ENCODE results near the gene OLFM1.

Gene OLFM1

GRCh38 chr9:135076876-135077430, 10.5 kb upstream of the OLFM1 start:
- no peak for DNase-seq (ENCODE audit: low read depth in 2 of 2)

DNA sequence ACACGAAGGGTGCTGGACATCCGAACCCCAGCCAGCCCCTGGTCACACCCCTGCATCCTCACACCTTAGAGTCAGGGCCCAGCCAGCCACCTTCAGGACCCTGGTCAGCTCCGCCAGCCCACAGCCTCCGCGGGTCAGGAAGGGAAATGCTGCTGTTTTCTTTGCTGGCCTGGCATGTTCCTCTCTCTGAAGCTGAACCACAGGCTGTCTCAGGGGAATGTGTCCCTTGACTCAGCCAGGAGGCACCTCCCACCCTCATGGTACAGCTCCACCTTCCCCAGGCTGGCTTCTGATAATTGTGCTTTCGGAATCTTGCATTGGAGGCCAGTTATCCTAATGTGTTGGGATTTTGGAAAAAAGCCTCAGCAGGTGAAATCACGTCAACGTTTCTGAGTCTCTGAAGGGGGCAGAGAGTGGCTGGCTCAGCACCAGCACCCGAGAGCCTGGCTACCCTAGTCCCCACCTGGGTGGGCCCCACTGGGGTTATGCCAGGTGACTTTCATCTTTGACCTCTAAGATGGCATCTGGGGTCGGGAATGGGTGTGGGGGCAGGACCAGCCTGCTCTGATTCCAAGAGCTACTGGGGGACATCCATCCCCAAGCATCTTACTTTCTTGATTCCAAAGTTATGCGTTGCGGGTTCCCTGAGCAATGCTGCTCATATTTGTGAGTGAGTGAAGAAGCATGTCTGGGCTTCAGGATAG, 9.8 kb upstream of the OLFM1 start:
- DNase-seq (ENCODE audit: low read depth in 2 of 2) = no peak

DNA sequence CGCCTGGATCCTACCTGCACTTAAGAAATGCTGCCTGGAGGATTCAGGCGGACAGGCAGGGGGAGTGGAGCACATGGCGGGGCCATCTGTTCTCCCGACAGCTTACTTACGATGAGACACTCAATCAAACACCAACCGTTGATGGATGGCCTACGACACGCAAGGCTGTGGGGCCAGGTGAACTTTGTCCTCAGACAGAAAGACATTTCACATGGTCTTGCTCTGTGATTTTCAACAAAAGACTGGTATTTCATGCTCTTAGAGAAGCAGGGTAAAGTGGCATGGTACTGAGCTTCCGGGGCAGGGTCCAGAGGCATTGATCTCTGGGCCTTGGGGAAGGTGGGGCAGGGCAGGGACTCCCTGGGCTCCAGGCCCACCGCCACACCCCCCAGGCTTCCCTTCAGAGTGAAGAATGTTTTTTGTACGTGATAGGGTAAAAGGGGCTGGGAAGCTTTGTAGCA, 9.1 kb upstream of the OLFM1 start:
- no peak for DNase-seq (ENCODE audit: low read depth in 2 of 2)

- no peak for DNase-seq (ENCODE audit: low read depth in 2 of 2)
Measured at GRCh38 chr9:135079018-135079417, 8.4 kb upstream of the OLFM1 start.

GRCh38 chr9:135079676-135080075, 7.8 kb upstream of the OLFM1 start:
- DNase-seq (ENCODE audit: low read depth in 2 of 2) = no peak

- DNase-seq (ENCODE audit: low read depth in 2 of 2) = no peak
Measured at GRCh38 chr9:135080286-135081263, 6.9 kb upstream of the OLFM1 start.

DNA sequence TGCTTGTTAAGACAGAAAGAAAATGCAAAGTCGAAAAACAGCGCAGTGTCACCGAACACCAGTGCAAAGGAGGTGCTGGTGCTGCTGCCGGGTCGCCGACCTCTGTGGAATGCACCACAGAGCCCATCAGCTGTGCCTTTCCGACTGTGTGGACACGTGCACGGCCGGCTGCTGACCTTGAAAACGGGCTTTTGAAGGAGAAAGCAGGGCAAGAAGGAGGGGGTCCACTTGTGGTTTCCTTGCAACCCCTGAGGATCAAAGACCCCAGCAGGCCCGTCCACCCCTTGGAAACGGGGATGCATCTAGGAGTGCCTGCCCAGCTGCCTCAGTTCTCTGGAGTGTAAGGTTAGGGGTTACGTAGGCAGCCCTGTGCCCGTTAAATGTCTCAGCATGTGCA, 6.2 kb upstream of the OLFM1 start:
- no peak for DNase-seq (ENCODE audit: low read depth in 2 of 2)

DNA sequence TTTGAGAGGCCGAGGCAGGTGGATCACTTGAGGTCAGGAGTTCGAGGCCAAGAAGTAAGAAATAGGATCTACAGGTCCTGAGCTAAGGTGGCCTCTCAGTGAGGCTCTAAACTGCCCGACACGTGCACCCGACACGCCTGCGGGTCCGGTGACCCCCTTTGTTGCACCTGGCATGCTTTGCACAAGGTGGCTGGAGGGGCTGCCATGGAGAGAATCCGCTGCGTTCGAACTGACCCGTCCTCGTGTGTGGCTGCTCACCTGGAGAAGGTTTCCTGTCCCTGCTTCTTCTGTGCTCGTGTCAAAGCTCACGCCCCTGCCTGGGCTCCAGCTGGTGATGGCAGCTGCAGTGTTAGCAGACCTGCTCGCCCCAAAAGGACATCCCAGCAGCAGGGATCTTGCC, 5.7 kb upstream of the OLFM1 start:
- DNase-seq (ENCODE audit: low read depth in 2 of 2) = no peak

DNA sequence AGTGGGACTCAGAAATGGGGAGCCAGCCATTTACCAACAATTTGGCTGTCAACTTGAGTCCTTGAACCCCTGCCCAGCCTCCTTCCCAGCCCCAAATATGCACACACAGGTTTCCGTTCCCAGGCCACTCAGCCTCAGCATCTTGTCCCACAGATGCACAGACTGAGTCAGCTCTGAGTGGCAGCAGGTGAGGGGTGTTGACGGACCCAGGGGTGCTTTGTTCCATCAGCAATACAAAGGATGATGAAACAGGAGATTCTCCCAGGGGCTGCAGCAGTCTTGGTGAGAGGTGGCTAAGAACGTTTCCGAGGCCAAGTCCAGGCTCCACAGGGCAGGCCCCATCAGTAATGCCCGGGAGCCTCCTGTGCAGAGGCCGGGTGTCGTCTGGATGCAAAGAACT, 4.9 kb upstream of the OLFM1 start:
- no peak for DNase-seq (ENCODE audit: low read depth in 2 of 2)

DNA sequence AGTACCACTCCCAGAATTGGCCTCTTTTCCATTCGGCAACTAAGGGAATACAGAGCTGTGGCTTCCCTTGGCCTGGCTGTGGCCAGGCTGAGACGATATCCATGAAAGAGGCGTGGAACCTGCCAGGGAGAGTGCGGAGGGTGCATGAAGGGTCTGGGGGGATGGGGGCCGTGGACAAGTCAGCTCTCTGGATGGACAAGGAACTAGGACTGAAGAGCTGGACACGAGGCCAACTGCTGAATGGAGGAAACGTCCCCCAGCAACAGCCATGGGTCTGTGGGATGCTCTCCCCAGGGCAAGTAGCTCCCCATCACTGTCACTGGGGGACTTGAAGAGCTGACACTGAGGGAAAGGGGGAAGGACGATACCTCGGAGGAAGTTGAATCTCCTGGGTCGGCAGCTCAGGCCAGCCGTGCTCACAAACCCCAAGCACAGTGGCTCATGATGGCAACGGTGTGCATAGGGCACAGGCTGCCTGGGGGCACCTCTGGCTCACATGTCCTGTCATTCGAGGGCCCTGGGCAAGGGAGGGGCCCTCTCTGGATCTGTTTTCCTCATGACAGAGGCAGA, 4.1 kb upstream of the OLFM1 start:
- DNase-seq (ENCODE audit: low read depth in 2 of 2) = no peak

- no peak for DNase-seq (ENCODE audit: low read depth in 2 of 2)
Measured at GRCh38 chr9:135083831-135084230, 3.6 kb upstream of the OLFM1 start.

- no peak for DNase-seq (ENCODE audit: low read depth in 2 of 2)
Measured at GRCh38 chr9:135084262-135084661, 3.2 kb upstream of the OLFM1 start.

DNA sequence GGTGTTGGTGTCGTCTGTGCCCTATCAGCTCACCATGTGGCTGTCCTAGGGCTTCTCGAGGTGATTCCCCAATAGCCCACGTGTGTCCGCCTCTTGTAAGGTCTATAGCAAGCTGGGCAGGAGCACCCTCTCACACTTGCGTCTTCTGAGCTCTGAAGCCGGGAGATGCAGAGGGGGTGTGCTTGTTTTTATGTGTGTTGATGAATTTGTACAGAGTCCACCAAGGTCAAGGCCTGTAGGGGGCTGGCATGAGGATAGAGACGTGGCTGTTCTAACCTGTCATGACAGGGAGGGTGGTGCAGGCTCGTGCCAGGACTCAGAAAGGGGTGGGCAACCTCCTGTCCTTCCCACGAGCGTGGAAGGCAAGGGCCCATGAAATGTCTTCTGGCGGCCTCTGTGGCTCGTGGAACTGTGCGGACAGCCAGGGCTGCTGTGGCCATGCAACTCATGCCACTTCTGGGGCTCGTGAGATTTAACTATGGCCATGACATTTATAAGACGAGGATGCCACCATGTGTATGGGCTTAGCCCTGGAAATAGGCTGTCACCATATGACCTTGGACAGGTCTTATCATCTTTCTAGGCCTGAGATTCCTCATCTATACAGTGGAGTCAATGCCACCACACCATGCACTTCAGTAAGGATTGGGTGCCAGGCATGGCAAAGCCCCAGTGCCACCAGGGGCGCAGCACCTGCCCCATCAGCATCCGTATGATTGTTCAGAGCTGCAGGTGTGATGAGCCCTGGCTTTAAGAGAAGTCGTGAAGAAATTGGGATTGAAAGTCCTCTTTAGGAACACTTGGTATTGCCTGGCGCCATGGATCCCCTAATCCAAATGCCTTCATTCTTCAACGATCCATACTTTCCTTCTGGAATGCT, 2.3 kb upstream of the OLFM1 start:
- DNase-seq (ENCODE audit: low read depth in 2 of 2) = no peak

- DNase-seq (ENCODE audit: low read depth in 2 of 2) = no peak
Measured at GRCh38 chr9:135085830-135086546, 1.5 kb upstream of the OLFM1 start.

- no peak for DNase-seq (ENCODE audit: low read depth in 2 of 2)
Measured at GRCh38 chr9:135086597-135087488, 625 bp upstream of the OLFM1 start.

- DNase-seq (ENCODE audit: low read depth in 2 of 2) = no peak
Measured at GRCh38 chr9:135087899-135088347, 455 bp downstream of the OLFM1 start.

- DNase-seq (ENCODE audit: low read depth in 2 of 2) = no peak
Measured at GRCh38 chr9:135088348-135088978, 995 bp downstream of the OLFM1 start.

DNA sequence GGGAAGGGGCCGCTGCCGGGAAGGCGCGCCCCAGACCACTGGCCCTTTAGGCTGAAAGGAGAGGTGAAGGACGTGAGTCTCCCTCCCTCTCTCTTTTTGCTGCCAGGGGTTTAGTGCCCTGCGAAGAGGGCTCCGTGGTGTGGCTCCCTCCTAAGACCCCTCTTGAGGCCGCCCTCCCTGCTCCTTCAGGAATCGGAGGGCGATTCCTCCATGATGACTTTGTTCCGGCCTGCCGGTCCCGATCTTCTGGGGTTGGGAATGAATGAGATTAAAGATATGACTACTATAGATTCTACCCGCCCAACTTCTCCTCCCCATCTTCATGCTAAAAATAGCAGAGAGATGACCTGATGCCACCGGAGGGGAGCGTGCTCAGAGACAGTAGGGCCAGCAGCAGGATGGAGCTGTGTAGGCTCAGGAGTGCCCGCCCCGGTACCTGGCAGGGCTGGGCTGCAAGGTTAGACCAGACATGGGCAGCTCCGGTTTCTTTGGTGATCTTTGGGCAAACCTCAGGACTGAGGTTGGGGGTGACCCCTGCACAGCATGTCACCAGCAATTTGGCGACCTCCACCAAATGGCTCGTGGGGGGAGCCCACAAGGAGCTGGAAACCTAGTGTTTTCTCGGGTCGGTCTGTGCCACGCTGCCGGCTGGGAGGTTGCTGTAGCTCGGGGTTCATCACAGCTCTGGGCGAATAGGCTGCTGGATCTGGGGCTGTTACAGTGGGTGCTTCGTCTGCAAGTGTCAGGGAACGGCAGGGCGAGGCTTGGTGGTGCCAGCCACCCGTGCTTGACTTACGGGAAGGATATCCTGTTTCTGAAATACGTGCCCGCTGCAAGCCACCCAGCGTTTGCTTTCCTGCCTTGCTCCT, 1.7 kb downstream of the OLFM1 start:
- DNase-seq (ENCODE audit: low read depth in 2 of 2) = no peak

Measured in stimulated activated CD8-positive, alpha-beta memory T cell treated with anti-CD3 and anti-CD28 coated beads, Interleukin-2, amount 100 ng/mL, for 1 hour (primary cell).